Measurements from ENCODE around the gene RAMAC.
"Not testable (repeated sequence)": the region's sequence is repeated elsewhere in the genome, so short reads cannot be mapped to it uniquely, and the experiment has no call there.

RAMAC gene

DNA sequence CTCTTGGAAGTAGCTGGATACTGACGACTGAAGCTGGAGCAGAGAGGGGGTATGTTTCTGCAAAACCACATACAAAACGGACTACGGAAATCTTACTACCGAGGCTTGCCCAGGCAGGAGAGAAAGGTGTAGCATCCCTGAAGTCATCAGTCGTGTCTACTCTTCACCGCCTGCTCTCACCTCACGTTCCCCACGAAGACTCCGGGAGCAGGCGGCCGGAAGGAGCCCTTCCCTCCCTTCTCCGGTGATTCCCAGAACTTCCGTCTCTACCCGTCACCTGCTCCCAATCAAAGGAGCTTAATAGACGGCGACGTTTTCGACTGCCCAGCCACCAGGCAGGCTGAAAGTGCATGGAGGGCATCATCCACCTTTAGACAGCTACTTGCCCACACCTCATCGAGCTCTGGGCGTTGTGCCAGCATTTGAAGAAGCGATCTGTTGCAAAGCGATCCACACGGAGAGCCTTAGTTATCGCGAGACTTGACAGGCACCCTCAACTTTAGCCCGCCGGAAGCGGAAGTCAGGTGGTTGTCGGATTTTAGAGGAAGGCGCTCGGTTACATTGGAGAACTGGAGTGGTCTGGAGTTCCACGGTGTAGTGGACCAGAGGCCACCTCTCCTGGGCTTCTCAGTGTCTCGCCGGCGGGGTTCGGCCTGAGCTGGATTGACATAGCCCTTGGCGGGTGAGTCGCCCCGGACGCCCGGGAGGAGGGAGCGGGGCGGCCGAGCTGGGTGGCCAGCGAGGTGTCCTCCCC is at the start of gene RAMAC:
Gene RAMAC (plus strand): TSS at position 523 of the 754 bp plus-strand sequence. CDS start 2,809 bp downstream, outside the sequence.
- peak; percentile 80 for DNase-seq

DNA sequence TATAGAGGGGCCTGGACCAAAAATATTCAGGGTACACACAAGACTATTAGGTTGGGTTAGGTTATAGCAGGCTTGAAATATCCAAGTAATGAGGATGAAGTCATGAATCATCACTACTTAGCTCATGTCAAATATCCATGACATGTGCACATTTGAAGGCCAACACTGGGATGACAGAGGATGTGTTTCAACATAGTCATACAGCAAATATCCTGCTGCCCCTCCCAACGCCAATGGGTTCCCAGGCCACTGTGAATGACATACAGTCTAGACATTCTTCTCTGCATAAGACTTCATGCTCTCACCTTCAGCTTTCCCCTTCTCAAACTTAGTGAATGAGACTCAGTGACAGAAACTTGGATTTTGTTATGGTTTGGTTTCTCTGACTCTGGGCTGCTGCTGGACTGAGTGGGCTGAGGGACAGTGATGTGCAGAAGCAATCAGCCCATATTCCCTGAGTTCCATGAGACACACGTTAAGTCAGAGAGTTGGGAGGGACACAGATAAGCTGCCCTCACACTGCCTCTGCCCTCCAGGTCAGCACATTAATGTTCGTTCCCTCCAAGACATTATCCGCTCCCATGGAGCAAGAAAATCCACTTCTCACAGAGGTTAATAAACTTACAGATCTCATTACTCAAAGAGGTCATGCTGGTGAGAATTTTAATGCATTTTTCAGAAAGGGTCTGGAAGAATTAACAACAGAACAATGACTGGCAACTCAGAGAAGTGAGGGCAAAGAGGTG is 48.9 kb upstream of the RAMAC start:
- DNase-seq: no peak

DNA sequence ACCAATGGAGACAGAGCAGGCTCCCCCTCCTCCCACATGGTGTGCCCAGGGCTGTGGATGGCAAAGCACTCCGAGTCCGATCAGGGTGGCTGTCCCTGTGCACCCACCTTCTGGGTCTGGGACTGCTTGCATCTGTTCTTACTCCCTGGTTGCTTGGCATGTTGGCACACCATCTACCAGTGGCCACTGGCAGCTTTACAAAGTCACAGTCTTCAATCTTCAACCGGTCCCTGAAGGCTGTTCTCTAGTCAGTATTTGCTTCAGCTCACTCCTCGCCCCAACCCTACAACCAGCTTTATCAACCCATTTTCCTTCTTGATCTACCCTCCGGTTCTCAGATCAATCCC is 48.3 kb upstream of the RAMAC start:
- no peak for DNase-seq

DNA sequence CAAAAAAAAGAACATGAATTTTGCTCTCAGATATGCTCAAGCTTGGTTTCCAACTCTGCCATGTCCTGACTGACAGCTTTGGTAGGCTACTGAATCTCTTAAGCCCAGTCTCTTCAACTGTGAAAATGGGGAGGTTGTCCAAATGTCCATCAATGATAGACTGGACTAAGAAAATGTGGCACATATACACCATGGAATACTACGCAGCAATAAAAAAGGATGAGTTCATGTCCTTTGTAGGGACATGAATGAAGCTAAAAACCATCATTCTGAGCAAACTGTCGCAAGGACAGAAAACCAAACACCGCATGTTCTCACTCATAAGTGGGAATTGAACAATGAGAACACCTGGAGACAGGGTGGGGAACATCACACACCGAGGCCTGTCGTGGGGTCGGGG is 46.3 kb upstream of the RAMAC start:
- not testable (repeated sequence) for DNase-seq

DNA sequence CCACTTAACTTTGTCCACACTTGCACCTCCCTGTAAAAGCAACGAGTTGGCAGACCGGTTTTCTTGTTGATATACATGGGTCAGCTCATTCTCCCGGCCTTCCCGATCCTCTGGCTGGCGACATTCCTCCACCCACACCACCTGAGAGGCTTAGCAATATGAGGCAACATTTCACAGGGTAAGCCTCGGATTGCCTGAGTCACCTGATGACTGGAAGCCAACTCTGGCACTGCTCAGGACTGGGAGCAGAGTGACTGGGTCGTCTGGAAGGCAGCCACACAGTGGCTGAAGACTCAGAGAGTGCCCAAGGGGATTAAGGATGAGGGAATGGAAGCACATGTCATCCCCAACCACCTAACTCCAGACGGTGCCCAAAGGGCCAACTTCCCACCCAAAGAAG is 43.3 kb upstream of the RAMAC start:
- no peak for DNase-seq

DNA sequence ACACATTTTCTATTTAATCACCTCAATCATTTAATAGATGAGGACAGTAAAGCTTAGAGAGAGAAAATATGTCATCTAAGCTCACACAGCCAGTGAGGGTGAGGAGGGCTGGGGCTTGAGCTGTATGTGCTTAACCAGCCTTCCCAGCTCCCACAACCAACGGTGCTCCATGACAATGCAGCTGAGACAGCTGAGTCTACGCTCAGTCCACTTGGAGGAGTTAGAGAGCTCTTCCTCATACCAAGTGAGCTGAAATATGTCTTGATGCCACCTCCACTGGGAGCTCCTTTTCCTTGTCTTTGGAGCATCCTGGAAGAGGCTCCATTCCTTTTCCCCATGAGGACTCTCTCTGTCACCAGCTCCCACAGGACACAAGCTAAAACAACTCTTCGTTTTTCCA is 42.8 kb upstream of the RAMAC start:
- no peak for DNase-seq

DNA sequence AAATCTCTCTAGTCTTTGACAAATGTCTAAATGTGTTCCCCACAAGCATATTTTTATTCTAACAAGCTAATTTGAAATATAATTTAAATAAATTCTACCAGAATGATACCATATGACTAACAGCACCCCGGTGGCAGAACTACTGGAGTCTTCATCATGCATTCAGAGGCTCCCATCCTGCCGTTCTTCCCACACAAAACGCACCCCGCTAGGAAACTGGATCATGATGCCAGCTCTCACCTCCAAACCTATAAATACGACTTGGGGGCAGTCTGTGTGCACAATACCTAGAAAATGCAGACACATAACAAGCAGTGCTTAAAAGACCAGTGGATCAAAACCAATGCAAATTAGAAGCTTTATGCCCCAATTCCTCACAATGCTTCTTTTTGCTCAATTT is 42.0 kb upstream of the RAMAC start:
- DNase-seq: no peak

DNA sequence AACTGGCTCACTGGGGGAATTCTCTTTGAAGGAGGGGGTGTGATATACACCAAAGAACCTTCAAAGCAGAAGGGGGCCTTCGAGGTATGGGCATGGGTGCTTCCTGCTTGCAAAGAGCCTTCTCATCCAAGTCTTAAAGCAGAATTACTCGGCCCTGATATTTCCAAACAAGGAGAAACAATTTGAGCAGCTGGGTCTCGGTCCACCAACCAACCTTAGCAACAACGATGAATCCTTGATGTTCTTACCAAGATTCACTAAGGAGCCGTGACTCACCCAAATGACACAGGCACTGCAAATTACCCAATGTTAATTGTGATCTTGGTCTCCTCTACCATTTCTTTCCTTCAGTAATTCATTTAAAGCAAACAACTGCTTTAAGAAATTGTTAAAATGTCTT is 41.2 kb upstream of the RAMAC start:
- DNase-seq: no peak

DNA sequence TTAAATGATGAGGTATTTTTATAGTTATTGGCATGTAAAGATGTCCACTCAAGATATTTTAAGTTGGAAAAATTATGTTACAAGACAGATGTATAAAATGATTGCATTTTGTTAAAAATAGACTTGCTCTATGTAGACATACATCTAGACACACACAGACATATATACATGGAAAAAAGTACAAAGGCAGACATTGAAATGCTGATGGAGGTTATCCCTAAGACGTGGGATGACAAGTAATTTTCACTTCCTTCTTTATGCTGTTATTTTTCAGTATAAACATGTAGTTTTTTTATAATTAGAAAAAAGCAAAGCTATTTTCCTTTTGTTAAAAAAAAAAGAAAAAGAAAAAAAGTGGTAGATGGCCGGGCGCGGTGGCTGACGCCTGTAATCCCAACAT is 40.7 kb upstream of the RAMAC start:
- DNase-seq: no peak

DNA sequence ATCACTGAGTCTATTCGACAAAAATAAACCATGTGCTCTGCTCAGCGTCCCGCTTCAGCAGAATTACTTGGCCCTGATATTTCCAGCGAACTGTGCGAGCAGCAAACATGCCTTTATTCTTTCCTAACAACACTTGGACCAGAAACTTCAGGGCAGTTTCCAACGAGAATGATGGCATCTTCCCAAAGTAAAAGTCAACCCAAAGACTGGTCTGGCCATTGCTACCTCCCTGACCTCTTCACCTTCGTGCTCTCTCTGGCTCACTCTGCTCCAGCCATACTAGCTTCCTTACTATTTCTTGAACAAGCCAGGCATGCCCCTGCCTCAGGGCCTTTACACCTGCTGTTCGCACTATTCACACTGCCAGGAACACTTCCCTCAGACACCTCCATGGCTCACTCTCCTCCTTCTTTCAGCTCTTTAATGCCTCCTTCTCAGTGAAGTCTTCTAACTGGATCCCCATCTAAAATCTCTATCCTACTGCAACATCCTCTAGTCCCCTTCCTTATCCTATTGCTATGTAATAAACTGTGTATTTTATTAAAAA is 39.8 kb upstream of the RAMAC start:
- no peak for DNase-seq

DNA sequence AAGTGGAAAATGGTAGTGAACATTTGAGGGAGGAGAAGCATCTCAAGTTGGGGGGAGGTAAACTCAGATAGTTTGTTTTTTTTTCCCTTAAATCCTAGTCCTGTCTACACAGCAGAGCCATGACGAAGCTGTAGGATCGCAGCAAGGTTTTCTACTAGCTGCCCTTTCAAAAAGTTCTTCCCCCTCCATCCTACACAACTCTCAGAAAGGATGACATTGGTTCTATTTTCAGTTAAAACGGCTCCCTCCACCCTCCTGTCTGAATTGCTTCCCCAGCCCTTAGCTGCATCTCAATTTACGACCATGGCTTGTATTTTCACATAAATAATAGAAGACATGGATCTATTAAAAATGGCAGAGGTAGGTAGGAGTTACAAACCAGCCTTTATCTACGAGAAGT is 35.7 kb upstream of the RAMAC start:
- no peak for DNase-seq

DNA sequence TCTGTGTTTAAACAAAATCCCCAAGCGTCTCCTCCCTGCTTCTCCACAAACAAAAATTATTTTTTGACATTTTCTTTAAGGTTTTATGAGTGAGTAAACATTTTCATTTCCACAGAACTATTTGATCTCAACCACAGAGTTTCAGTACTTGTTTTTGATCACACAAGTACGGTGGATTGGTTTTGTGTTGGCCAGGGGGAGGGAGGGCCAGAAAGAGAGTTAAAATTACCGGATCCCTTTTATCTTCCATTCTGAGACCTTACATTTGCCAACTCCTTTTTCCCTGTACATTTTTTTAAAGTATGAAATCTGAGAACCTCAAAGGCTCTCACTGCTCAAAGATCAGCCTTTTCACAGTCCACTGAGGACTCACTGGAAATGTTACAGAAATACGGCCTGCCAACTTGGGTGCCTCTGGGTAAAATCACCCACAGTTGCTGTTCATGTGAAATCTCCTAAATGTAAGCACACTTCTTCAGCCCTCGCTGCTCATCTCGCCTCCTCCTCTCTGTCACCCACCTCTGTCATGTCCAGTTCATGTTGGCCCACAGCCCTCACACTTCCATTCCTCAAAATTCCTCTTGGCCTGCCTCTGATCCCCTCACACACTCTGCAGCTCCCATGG is 35.2 kb upstream of the RAMAC start:
- no peak for DNase-seq

DNA sequence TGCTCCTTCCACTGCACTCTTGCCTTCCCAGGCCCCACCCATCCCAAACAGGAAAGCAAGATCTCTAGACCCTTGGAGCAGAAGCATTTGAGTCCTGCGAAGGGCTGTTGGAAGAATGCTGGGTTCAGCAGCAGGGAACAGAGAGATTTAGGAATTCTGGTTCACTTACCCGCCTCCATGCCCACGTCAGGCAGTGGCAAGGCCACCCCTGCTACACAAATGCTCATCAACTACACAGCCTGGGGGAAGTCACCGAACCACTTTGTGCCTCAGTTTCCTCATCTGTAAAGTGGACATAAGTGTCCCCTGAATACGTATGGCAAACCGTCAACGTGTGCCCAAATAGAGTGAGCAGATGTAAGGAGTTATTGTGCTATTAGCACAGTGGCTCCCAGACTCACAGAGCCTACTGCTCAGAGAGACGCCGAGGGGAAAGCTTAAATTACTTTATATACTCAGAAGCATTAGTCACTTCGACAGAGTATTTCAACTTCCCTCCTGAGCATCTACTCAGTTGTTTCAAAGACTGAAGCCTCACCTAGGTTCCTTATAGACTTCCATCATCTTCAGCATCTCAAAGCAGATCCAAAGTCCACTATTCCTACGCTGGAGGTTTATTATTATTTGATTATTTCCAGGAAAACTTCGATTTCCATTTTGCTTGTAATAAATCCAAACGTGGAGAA is 34.4 kb upstream of the RAMAC start:
- DNase-seq: no peak

DNA sequence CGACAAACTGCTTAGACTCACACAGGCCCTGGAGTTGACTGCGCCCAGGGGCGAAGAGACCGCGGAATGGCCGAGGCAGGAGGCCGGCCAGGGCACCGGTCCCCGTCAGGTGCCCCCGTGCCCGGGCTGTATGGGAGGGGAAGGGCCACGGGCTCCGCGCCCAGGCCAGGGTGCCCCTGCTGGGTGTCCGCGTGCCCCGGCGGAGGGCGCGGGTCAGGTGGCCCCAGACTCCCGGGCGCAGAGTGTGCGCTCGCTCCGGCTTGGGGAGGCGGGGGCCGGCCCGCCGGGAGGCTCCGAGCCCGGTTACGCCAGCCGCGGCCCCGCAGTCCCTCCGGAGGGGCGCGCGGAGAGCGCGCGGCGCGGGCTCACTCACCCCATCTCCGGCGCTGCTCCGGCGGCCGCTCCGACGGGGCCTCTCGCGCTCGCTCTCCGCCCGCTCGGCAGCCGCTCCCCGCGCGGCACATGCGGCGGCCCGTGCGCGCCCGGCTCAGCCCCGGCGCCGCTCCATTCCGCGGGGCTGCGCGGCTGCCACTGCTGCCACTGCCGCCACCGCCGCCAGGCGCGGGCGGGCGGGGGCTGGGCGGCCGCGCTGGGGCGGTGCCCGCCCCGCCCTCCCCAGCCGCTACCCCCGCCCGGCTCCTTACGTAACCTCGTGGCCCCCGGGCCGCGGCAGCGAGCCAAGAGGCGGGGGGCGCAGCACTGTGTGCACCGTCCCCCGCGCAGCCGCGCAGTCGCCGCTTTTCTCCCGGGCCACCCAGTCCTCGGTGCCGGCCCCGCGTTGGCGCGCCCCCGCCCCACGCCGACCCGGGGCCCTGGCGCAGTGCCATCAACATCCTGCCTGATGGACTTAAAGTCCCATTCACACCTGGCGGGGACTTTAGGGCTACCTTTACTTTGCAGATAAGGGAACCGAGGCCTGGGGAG is 33.6 kb upstream of the RAMAC start, which contains the start of gene HOMER2:
Gene HOMER2 (minus strand): TSS at position 563 of the 924 bp plus-strand sequence. CDS start 185 bp downstream, at position 378.
- no peak for DNase-seq

DNA sequence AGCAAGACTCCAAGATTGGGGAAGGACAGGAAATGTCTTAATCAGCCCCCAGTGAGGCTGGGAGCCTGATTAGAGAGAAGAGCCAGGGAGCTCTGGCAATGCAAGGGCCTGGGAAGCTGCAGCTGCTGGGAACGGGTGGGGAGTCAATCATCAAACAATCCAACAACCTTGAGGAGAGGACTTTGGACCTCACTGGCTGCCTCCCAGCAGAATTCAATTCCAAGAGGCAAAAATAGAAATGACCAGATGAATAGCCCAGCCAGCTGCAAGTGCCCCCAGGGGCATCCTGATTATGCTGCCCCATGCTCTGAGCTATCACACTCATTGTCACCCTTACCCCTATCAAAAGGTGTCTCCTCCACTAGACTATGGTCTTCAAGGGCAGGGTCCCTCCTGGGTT is 27.4 kb upstream of the RAMAC start:
- no peak for DNase-seq

DNA sequence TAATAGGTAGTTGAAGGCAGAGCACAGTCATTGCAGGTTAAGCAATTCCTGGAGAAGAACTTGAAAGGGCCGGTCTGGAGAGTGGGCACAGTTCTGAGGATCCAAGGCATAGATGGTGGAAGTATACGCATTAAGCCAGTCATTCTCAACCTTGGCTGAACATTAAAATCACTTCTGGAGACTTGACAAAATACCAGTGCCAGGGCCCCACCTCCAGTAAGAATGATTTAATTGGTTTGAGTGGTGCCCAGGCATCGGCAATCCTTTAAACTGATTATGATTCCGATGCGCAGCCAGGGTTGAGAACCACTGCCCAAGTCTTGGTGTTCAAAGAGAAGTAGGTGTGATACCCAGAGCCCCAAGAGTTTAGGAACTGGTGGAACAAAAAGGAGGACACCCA is 26.6 kb upstream of the RAMAC start:
- no peak for DNase-seq

DNA sequence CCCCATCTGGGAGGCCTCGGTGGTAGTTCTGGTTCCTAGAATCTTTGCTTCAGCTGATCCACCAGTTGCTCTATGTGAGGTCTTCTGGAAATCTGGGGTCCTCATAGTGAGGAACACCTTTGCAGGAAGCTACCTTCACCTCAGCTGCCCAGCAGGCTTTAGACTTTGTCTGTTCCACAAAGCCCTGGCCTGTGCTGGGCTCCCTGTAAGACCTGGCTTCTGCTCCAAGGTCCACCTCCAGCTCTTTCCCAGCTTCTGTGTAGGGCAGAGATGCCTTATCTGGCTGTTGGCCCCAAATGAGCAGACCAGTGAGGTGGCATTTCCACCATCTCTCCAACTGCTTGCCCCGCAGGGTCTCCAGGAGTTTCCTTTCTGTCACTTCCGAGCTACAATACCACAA is 25.2 kb upstream of the RAMAC start:
- no peak for DNase-seq

DNA sequence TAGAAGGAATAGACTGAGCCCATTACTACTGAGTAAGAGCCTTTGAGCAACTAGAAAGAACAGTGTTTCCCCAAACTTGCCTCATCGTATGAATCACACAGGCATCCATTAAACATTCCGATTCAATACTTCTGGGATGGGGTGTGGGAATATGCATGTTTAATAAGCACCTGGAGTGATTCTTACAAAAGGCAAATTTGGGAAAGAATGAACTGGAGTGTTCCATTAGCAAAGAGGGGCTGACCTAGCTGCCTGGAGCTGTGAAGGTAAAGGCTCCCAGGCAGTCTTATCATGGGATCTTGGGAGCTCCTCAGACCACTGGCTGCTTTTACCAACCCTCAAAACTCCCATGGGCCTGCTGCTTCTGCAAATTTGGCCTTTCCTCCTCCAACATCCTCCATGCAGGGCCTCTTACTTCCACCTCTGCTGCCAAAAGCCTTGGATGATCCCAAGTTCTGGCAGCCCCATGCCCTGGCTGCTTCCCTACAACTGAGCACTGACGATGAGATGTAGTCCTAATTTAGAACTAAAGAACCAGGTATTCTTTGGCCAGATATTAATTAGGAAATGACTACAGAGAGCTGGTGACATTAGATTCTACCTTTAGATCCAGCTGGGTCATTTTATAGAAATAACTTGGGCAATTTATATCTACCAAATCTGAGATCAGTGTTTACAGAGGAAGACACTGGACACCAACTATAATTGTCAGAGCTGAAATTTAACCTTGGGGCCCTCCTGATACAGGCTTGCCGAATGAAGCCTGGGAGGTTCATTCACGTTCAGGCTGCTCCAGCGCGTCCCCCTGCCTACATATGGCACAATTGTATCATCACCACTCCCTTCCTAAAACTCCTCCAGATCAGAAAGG is 22.3 kb upstream of the RAMAC start:
- no peak for DNase-seq

DNA sequence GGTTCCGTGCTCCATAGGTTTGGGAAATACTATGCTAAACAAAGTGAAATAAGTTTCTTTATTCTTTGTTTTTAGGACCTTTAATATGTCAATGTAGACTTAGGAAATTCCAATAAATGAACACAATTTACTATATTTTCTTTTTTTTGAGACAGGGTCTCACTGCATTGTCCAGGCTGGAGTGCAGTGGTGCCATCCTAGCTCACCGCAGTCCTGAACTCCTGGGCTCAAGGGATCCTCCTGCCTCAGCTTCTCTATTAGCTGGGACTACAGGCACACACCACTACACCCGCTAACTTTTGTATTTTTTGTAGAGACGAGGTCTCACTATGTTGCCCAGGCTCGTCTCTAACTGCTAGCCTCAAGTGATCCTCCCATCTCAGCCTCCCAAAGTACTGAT is 21.1 kb upstream of the RAMAC start:
- no peak for DNase-seq

DNA sequence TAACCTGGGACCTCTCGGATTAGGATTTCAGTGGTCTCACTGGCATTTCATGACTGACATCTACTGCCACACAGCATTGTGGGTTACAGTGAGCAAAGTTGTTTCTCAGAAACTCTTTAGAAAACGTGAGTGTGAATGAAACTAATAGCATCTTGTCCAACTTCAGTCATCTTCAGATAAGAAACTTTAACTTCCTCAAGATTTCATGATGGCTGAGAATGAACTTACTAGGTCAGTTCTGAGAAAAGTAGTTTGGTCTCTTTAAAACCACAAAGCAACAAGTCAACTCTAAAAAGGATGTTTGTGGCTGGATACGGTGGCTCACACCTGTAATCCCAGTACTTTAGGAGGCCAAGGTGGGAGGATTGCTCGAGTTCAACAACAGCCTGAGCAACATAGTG is 19.3 kb upstream of the RAMAC start:
- DNase-seq: no peak

DNA sequence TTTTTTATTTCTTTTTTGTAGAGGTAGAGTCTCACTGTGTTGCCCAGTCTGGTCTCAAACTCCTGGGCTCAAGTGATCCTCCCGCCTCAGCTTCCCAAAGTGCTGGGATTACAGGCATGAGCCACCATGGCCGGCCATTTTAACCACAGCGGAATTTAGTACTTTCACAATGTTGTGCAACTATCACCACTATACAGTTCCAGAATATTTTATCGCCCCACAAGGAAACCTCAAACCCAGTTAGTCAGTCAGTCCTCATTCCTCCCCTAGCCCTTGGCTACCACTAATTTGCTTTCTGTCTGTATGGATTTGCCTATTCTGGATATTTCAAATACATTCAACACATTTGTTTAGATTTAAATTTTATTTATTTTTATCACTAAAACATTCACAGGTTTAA is 17.9 kb upstream of the RAMAC start:
- DNase-seq: no peak

All from DMS 273 treated with DMSO at 0.1 percent for 48 hours (cell line).